ENCODE measurements around the gene HMGB1.

The HMGB1 gene

GRCh38 chr13:30415430-30416030 lies 50.2 kb downstream of the HMGB1 start:
- Histone ChIP-seq H2AFZ (ENCODE audit: insufficient read depth, low read length, poor library complexity) (no peak overlapping the region), H4K91ac (ENCODE audit: low read depth, low read length) (no peak overlapping the region), H3K79me2 (ENCODE audit: control insufficient read depth, insufficient read depth, low read length, poor library complexity) (no peaks in the 10 kb centered on the region), H4K12ac (ENCODE audit: low read depth, low read length) (no peak overlapping the region), H3K36me3 (ENCODE audit: control insufficient read depth in 1 of 2, insufficient read depth in 2 of 2, low read length in 2 of 2) (no peaks in the 10 kb centered on the region), H4K8ac (ENCODE audit: low read depth, low read length) (no peak overlapping the region), H3K4me1 (ENCODE audit: control insufficient read depth in 1 of 2, insufficient read depth in 2 of 2, low read length in 2 of 2) (no peaks in the 10 kb centered on the region), H3K23ac (ENCODE audit: low read length) (no peak overlapping the region), H2BK5ac (ENCODE audit: low read depth, low read length, poor library complexity) (no peak overlapping the region), H2BK120ac (ENCODE audit: insufficient read depth, low read length, poor library complexity) (no peak overlapping the region), H2BK12ac (ENCODE audit: low read length) (no peak overlapping the region), H3K79me1 (ENCODE audit: low read length) (no peaks in the 10 kb centered on the region), H2AK5ac (ENCODE audit: low read length) (no peak overlapping the region), H3K27ac (ENCODE audit: low read depth, low read length) (no peak overlapping the region), H3K18ac (ENCODE audit: low read length) (no peak overlapping the region), H3K4me3 (ENCODE audit: low read depth, low read length) (no peak overlapping the region), H3K4me2 (ENCODE audit: low read length) (no peak overlapping the region), H3K27me3 (ENCODE audit: insufficient read depth, low read length) (no peaks in the 10 kb centered on the region), H3K9me3 (ENCODE audit: insufficient read depth, low read depth, low read length) (peaks cover 2% of the 10 kb centered on the region), H3K4ac (ENCODE audit: low read depth, low read length) (no peak overlapping the region), H3K9ac (ENCODE audit: low read length) (no peak overlapping the region), H3K14ac (ENCODE audit: low read length) (no peak overlapping the region)
- whole genome bisulfite sequencing (ENCODE audit: extremely low coverage, insufficient coverage, insufficient read length), result no CpG with 5 or more reads among the region's 3 CpGs
- DNase-seq, result no peak

DNA sequence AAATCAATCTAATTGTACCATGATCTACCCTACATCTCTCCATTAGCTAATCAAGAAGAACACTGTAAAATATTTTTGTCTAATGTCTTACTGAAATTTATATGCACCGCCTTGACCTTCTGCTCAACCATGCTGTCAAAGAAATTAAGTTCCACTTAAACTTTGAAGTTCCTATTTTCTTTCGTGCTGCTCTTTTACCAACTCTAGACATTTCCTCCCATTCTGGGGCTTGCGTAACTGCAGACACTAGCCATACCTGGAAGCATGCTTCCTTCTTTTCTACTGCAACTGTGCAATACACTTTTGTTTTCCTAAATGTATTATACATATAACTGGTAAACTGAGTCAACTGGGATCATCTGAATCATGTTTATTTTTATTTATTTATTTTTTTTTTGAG lies 51.9 kb downstream of the HMGB1 start:
- no peak overlapping the region for H4K91ac ChIP-seq (ENCODE audit: low read depth, low read length)
- no peak overlapping the region for H4K12ac ChIP-seq (ENCODE audit: low read depth, low read length)
- H2BK120ac ChIP-seq (ENCODE audit: insufficient read depth, low read length, poor library complexity), result no peak overlapping the region
- no CpG with 5 or more reads among the region's 3 CpGs for WGBS (ENCODE audit: extremely low coverage, insufficient coverage, insufficient read length)
- H3K23ac ChIP-seq (ENCODE audit: low read length), result no peak overlapping the region
- H2AFZ ChIP-seq (ENCODE audit: insufficient read depth, low read length, poor library complexity), result no peak overlapping the region
- peaks cover 0 to 1% of the 10 kb centered on the region in 2 experiments for H3K4me1 ChIP-seq (ENCODE audit: control insufficient read depth in 1 of 2, insufficient read depth in 2 of 2, low read length in 2 of 2)
- no peak overlapping the region for H4K8ac ChIP-seq (ENCODE audit: low read depth, low read length)
- H3K14ac ChIP-seq (ENCODE audit: low read length), result no peak overlapping the region
- no peak overlapping the region for H3K4ac ChIP-seq (ENCODE audit: low read depth, low read length)
- no peak overlapping the region for H2BK5ac ChIP-seq (ENCODE audit: low read depth, low read length, poor library complexity)
- no peaks in the 10 kb centered on the region for H3K27me3 ChIP-seq (ENCODE audit: insufficient read depth, low read length)
- no peaks in the 10 kb centered on the region for H3K79me2 ChIP-seq (ENCODE audit: control insufficient read depth, insufficient read depth, low read length, poor library complexity)
- H2AK5ac ChIP-seq (ENCODE audit: low read length), result no peak overlapping the region
- no peaks in the 10 kb centered on the region for H3K9me3 ChIP-seq (ENCODE audit: insufficient read depth, low read depth, low read length)
- H3K18ac ChIP-seq (ENCODE audit: low read length), result no peak overlapping the region
- no peaks in the 10 kb centered on the region for H3K79me1 ChIP-seq (ENCODE audit: low read length)
- no peak overlapping the region for H3K9ac ChIP-seq (ENCODE audit: low read length)
- H3K4me2 ChIP-seq (ENCODE audit: low read length), result no peak overlapping the region
- DNase-seq, result no peak
- no peaks in the 10 kb centered on the region for H3K36me3 ChIP-seq (ENCODE audit: control insufficient read depth in 1 of 2, insufficient read depth in 2 of 2, low read length in 2 of 2)
- H2BK12ac ChIP-seq (ENCODE audit: low read length), result no peak overlapping the region
- H3K27ac ChIP-seq (ENCODE audit: low read depth, low read length), result no peak overlapping the region
- H3K4me3 ChIP-seq (ENCODE audit: low read depth, low read length), result no peak overlapping the region

- no peaks in the 10 kb centered on the region for H3K9me3 ChIP-seq (ENCODE audit: insufficient read depth, low read depth, low read length)
- H3K36me3 ChIP-seq (ENCODE audit: control insufficient read depth in 1 of 2, insufficient read depth in 2 of 2, low read length in 2 of 2), result no peaks in the 10 kb centered on the region
- H3K4me2 ChIP-seq (ENCODE audit: low read length), result no peak overlapping the region
- no peak overlapping the region for H4K91ac ChIP-seq (ENCODE audit: low read depth, low read length)
- H3K14ac ChIP-seq (ENCODE audit: low read length), result no peak overlapping the region
- peaks cover 3 to 9% of the 10 kb centered on the region in 2 experiments for H3K4me1 ChIP-seq (ENCODE audit: control insufficient read depth in 1 of 2, insufficient read depth in 2 of 2, low read length in 2 of 2)
- no peak overlapping the region for H2BK120ac ChIP-seq (ENCODE audit: insufficient read depth, low read length, poor library complexity)
- no peak overlapping the region for H3K18ac ChIP-seq (ENCODE audit: low read length)
- peaks cover 7% of the 10 kb centered on the region for H3K79me1 ChIP-seq (ENCODE audit: low read length)
- H4K12ac ChIP-seq (ENCODE audit: low read depth, low read length), result no peak overlapping the region
- H2AK5ac ChIP-seq (ENCODE audit: low read length), result no peak overlapping the region
- no peak overlapping the region for H3K9ac ChIP-seq (ENCODE audit: low read length)
- no peak overlapping the region for H3K27ac ChIP-seq (ENCODE audit: low read depth, low read length)
- H2BK12ac ChIP-seq (ENCODE audit: low read length), result no peak overlapping the region
- DNase-seq, result no peak
- no peak overlapping the region for H2BK5ac ChIP-seq (ENCODE audit: low read depth, low read length, poor library complexity)
- no peak overlapping the region for H2AFZ ChIP-seq (ENCODE audit: insufficient read depth, low read length, poor library complexity)
- H3K79me2 ChIP-seq (ENCODE audit: control insufficient read depth, insufficient read depth, low read length, poor library complexity), result no peaks in the 10 kb centered on the region
- H4K8ac ChIP-seq (ENCODE audit: low read depth, low read length), result no peak overlapping the region
- no peak overlapping the region for H3K4ac ChIP-seq (ENCODE audit: low read depth, low read length)
- H3K4me3 ChIP-seq (ENCODE audit: low read depth, low read length), result no peak overlapping the region
- no peaks in the 10 kb centered on the region for H3K27me3 ChIP-seq (ENCODE audit: insufficient read depth, low read length)
- no peak overlapping the region for H3K23ac ChIP-seq (ENCODE audit: low read length)
Measured at GRCh38 chr13:30412346-30412745, 53.4 kb downstream of the HMGB1 start.

DNA sequence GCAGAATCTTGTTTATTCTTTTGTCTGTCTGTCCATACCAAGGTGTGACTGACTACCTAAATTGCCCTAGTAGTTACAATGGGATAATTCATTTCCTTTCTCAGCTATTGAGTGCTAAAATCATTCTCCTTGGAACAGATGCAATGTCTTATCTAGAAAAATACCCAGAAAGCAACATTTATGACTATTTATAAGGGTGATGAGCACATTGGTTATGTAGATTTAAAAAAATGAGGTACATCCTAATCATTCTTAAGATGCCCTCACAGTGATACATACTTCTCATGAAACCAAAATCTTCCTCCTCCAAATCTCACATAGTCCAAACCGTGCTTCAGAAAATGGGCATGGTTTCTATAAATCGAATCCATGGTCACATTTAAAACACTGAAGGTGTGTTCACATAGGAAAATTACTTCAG lies 55.0 kb downstream of the HMGB1 start:
- Histone ChIP-seq H4K91ac (ENCODE audit: low read depth, low read length) (no peak overlapping the region), H3K9me3 (ENCODE audit: insufficient read depth, low read depth, low read length) (no peaks in the 10 kb centered on the region), H3K4ac (ENCODE audit: low read depth, low read length) (no peak overlapping the region), H3K79me2 (ENCODE audit: control insufficient read depth, insufficient read depth, low read length, poor library complexity) (no peaks in the 10 kb centered on the region), H3K4me1 (ENCODE audit: control insufficient read depth in 1 of 2, insufficient read depth in 2 of 2, low read length in 2 of 2) (peaks cover 3 to 9% of the 10 kb centered on the region in 2 experiments), H3K36me3 (ENCODE audit: control insufficient read depth in 1 of 2, insufficient read depth in 2 of 2, low read length in 2 of 2) (no peaks in the 10 kb centered on the region), H3K4me3 (ENCODE audit: low read depth, low read length) (no peak overlapping the region), H4K8ac (ENCODE audit: low read depth, low read length) (no peak overlapping the region), H2AFZ (ENCODE audit: insufficient read depth, low read length, poor library complexity) (no peak overlapping the region), H3K9ac (ENCODE audit: low read length) (no peak overlapping the region), H3K79me1 (ENCODE audit: low read length) (peaks cover 7% of the 10 kb centered on the region), H2AK5ac (ENCODE audit: low read length) (no peak overlapping the region), H4K12ac (ENCODE audit: low read depth, low read length) (no peak overlapping the region), H2BK5ac (ENCODE audit: low read depth, low read length, poor library complexity) (no peak overlapping the region), H2BK12ac (ENCODE audit: low read length) (no peak overlapping the region), H3K14ac (ENCODE audit: low read length) (no peak overlapping the region), H2BK120ac (ENCODE audit: insufficient read depth, low read length, poor library complexity) (no peak overlapping the region), H3K4me2 (ENCODE audit: low read length) (no peak overlapping the region), H3K27ac (ENCODE audit: low read depth, low read length) (no peak overlapping the region), H3K18ac (ENCODE audit: low read length) (no peak overlapping the region), H3K27me3 (ENCODE audit: insufficient read depth, low read length) (no peaks in the 10 kb centered on the region), H3K23ac (ENCODE audit: low read length) (no peak overlapping the region)
- no CpG with 5 or more reads among the region's 2 CpGs for WGBS (ENCODE audit: extremely low coverage, insufficient coverage, insufficient read length)
- no peak for DNase-seq
